Colonic mucosa (tissue), 4 donors: ENCODE data around the gene LRIG1. TPM values are rescaled to one million over a fixed set of nuclear protein-coding genes. Genes with fewer than 3 reads are reported as not detected.

Experiments
- DNase-seq: peaks from one replicate; pipeline ENCODE4 v3.0.0-alpha.2; 2020
- H3K27ac ChIP-seq: fragments of 200-600 bp; one replicate; pipeline ENCODE4 v1.8.0; 2021
- H3K27me3 ChIP-seq: fragments of 200-600 bp; one replicate; pipeline ENCODE4 v1.8.0; 2021
- H3K36me3 ChIP-seq: fragments of 200-600 bp; one replicate; pipeline ENCODE4 v1.8.0; 2021
- H3K4me1 ChIP-seq: fragments of 200-600 bp; one replicate; pipeline ENCODE4 v1.8.0; 2021; ENCODE audit warnings: mild to moderate bottlenecking
- H3K4me3 ChIP-seq: fragments of 200-600 bp; one replicate; pipeline ENCODE4 v1.8.0; 2021
- H3K9ac ChIP-seq, 2 donors: one replicate each; pipeline ENCODE4 v1.7.0; 2013; ENCODE audit warnings: control low read depth in 2 of 2, low read depth in 2 of 2, low read length in 2 of 2
- H3K9me3 ChIP-seq: fragments of 200-600 bp; one replicate; pipeline ENCODE4 v1.8.0; 2021
- intact Hi-C: fragments of 100-400 bp; cut with DNase I; formaldehyde crosslinking; loops from one replicate; pipeline ENCODE4 v1.14.1; 2022
- total RNA-seq, 2 donors: library from RNA; stranded (reverse); fragmentation: NEBNext Ultra II Directional in 1 of 2; extraction: Animal tissue kit (Norgen Biotek cat#: 25700) in 1 of 2; gene quantifications; one replicate each; pipeline ENCODE4 v1.2.1, GENCODE V29; 2021
- TF ChIP-seq, protein P1 (sequence below): fragments of 200-600 bp; IDR thresholded peaks from one replicate; pipeline ENCODE4 v1.8.0; 2022; ENCODE audit warnings: antibody characterized with exemption, mild to moderate bottlenecking
- donor health status: healthy.
- donor health status: DM: no; HTN: no; CAD: no.
- donor health status: DM: no; HTN: no; CAD: no.

The LRIG1 gene
- total RNA-seq, 2 donors from 2014 or later = 43.9 to 57.5 TPM

DNA sequence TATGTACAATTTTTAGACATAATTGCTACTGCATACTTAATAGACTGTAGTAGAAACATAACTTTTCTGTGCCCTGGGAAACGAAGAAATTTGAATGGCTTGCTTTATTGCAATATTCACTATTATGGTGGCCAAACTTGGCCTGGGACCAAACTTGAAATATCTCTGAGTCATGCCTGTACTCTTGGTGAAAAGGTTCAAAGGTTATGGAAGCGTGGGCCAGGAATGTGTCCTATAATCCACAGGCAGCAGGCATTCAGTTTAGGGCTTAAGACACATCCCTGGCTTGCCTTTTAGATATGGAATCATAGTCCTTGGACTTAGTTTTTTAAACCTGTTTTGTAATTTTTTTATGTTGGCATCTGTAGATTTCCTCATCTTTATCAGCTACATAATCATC lies 124.3 kb downstream of the LRIG1 start:
- Histone ChIP-seq H3K27me3 (no peaks in the 10 kb centered on the region), H3K4me3 (no peak overlapping the region), H3K9me3 (no peaks in the 10 kb centered on the region), H3K36me3 (peaks cover 12% of the 10 kb centered on the region), H3K4me1 (peaks cover 4% of the 10 kb centered on the region), H3K27ac (no peak overlapping the region), H3K9ac (no peak overlapping the region)
- intact Hi-C loops = no loop called here
- DNase-seq = peak; percentile 86
- TF ChIP-seq, protein P1, sequence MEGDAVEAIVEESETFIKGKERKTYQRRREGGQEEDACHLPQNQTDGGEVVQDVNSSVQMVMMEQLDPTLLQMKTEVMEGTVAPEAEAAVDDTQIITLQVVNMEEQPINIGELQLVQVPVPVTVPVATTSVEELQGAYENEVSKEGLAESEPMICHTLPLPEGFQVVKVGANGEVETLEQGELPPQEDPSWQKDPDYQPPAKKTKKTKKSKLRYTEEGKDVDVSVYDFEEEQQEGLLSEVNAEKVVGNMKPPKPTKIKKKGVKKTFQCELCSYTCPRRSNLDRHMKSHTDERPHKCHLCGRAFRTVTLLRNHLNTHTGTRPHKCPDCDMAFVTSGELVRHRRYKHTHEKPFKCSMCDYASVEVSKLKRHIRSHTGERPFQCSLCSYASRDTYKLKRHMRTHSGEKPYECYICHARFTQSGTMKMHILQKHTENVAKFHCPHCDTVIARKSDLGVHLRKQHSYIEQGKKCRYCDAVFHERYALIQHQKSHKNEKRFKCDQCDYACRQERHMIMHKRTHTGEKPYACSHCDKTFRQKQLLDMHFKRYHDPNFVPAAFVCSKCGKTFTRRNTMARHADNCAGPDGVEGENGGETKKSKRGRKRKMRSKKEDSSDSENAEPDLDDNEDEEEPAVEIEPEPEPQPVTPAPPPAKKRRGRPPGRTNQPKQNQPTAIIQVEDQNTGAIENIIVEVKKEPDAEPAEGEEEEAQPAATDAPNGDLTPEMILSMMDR = no peak

DNA sequence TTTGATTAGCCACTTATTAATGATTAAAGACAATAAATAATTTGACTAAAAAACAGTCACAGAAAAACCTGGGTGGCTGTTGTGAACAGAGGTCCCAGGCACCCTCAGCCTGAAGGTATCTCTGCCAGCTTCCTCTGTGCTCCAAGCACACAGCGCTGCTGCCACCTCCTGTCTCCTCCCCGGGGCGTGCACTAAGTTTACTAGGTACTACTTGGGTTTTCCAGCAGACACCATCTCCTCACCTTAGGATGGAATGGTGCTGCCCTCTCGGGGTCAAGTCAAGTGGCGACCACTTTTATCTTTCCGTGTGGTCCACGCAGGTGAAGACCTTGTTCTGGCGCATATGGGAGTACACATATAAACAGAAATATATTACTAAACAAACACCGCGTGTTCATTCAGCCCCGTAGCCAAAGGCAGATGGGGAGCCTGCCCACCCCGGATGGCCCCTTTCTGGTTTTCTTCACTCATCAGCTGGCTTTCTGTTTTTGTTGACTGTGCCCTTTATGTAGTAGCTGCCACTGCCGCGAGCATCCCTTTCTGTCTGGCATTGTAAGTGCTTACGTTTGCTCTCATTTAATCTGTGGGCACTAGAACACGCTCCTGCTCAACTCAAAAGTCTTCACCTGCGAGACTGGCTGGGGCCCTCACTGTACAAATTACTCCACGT lies 128.0 kb downstream of the LRIG1 start:
- no peak overlapping the region for H3K4me3 ChIP-seq
- TF ChIP-seq, protein P1 = peak; percentile 21
- H3K27ac ChIP-seq = no peak overlapping the region
- no peak overlapping the region for H3K9ac ChIP-seq
- intact Hi-C loops = loop anchor here (5.0 kb wide), 1 partner anchor 96 kb away; no protein-coding TSS in a partner anchor
- peak; percentile 63 for DNase-seq
- H3K4me1 ChIP-seq = peaks cover 2% of the 10 kb centered on the region
- no peaks in the 10 kb centered on the region for H3K9me3 ChIP-seq
- H3K27me3 ChIP-seq = no peaks in the 10 kb centered on the region
- no peaks in the 10 kb centered on the region for H3K36me3 ChIP-seq

DNA sequence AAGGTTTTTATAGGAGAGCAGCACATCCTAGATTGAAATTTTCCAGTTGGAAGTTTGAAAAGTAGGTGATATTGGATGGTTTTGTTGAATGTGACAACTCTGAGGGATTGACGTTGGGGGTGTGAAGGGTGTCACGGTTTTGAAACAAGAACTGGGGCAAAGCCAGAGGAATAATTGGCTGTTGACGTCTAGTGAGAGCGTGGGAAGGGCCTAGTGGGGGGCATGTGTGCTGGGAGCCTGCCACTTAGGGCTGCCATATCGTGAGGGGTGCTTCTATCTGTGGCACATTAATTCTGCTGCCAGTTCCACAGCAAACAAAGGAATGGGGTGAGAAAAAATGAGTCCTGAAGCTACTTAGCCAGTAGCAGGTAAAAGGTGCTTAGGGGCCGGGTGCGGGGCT lies 129.4 kb downstream of the LRIG1 start:
- no peak for DNase-seq
- H3K27ac ChIP-seq = no peak overlapping the region
- no peaks in the 10 kb centered on the region for H3K36me3 ChIP-seq
- no peaks in the 10 kb centered on the region for H3K4me1 ChIP-seq
- H3K27me3 ChIP-seq = no peaks in the 10 kb centered on the region
- H3K9ac ChIP-seq = no peak overlapping the region
- TF ChIP-seq, protein P1 = no peak
- H3K9me3 ChIP-seq = no peaks in the 10 kb centered on the region
- H3K4me3 ChIP-seq = no peak overlapping the region
- intact Hi-C loops = loop anchor here (5.0 kb wide), 1 partner anchor 94 kb away; no protein-coding TSS in a partner anchor

DNA sequence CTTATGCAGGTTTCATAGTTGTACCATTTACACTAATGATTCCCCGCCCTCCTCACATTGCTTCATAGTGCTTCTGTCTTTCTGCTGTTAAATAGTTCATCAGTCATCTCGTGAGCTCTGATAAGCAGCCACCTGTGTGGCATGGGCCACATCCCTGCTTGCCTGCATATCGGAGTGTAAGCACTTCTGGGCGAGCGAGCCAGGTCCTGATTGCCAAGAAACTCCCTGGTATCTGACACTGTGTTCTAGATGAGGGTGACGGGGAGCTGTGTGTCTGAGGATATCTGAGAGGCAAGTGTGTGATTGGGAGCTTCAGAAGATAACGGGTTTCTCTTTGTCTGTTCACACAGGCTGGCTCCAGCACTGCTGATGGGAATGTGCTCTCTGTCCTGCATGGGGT lies 130.6 kb downstream of the LRIG1 start:
- H3K4me1 ChIP-seq = no peaks in the 10 kb centered on the region
- DNase-seq = no peak
- no peak overlapping the region for H3K4me3 ChIP-seq
- no peak overlapping the region for H3K27ac ChIP-seq
- no peaks in the 10 kb centered on the region for H3K9me3 ChIP-seq
- no peaks in the 10 kb centered on the region for H3K27me3 ChIP-seq
- intact Hi-C loops = loop anchor here (5.0 kb wide), 1 partner anchor 93 kb away; no protein-coding TSS in a partner anchor
- H3K36me3 ChIP-seq = no peaks in the 10 kb centered on the region
- no peak overlapping the region for H3K9ac ChIP-seq
- TF ChIP-seq, protein P1 = no peak

DNA sequence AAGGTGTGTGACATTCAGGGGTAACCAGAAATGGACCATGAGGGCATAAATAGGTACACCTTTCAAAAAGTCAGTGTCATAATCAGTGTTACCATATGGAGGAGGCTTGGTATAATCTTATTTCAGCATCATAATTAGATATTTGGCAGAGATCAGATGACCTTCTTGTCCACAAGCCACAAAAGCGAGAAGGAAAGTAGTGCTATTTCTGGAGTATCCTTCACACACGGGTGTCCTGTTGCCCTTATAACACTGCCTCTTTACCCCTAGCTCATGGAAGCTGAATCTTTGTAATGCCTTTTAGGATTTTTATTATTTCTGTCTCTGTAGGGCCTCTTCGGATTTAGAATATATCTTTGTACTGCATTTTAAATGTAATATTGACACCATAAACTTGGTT lies 132.8 kb downstream of the LRIG1 start:
- Histone ChIP-seq H3K27me3 (no peaks in the 10 kb centered on the region), H3K4me3 (no peak overlapping the region), H3K27ac (no peak overlapping the region), H3K4me1 (no peaks in the 10 kb centered on the region), H3K36me3 (no peaks in the 10 kb centered on the region), H3K9me3 (no peaks in the 10 kb centered on the region), H3K9ac (no peak overlapping the region)
- no peak for DNase-seq
- intact Hi-C loops = no loop called here
- TF ChIP-seq, protein P1 = no peak
